GM10266 (cell line): Measurements from ENCODE around the gene IKZF1.

ENCODE experiments used
- DNase-seq: peaks from one replicate; pipeline ENCODE4 v3.0.0; 2012; ENCODE audit errors: extremely low spot score
- TF ChIP-seq, protein P1 (sequence below): IDR thresholded peaks from 2 replicates; pipeline ENCODE4 v1.5.1; 2012; ENCODE audit warnings: mild to moderate bottlenecking, low read depth; ENCODE audit not compliant: control insufficient read depth, insufficient read depth; ENCODE audit errors: missing control alignments

Gene IKZF1

GRCh38 chr7:50283731-50284130 is 20.8 kb upstream of the IKZF1 start:
- TF ChIP-seq, protein P1, sequence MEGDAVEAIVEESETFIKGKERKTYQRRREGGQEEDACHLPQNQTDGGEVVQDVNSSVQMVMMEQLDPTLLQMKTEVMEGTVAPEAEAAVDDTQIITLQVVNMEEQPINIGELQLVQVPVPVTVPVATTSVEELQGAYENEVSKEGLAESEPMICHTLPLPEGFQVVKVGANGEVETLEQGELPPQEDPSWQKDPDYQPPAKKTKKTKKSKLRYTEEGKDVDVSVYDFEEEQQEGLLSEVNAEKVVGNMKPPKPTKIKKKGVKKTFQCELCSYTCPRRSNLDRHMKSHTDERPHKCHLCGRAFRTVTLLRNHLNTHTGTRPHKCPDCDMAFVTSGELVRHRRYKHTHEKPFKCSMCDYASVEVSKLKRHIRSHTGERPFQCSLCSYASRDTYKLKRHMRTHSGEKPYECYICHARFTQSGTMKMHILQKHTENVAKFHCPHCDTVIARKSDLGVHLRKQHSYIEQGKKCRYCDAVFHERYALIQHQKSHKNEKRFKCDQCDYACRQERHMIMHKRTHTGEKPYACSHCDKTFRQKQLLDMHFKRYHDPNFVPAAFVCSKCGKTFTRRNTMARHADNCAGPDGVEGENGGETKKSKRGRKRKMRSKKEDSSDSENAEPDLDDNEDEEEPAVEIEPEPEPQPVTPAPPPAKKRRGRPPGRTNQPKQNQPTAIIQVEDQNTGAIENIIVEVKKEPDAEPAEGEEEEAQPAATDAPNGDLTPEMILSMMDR: no peak
- no peak for DNase-seq

- DNase-seq: no peak
- TF ChIP-seq, protein P1: no peak
Measured at GRCh38 chr7:50284296-50284695, 20.2 kb upstream of the IKZF1 start.

- no peak for DNase-seq
- TF ChIP-seq, protein P1: no peak
Measured at GRCh38 chr7:50285269-50285668, 19.2 kb upstream of the IKZF1 start.

DNA sequence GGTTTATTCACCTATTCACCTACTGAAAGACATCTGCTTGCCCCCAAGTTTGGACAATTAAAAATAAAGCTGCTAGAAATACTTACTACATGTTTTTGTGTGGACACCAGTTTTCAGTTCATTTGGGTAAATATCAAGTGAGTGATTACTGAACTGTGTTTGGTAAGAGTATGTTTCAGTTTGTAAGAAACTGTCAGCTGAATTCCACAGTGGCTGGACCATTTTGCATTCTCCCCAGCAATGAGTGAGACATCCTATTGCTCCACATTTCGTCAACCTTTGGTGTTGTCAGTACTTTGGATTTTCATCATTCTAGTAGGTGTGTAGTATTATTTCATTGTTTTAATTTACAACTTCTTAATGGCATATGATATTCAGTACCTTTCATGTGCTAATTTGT is 17.4 kb upstream of the IKZF1 start:
- TF ChIP-seq, protein P1: no peak

DNA sequence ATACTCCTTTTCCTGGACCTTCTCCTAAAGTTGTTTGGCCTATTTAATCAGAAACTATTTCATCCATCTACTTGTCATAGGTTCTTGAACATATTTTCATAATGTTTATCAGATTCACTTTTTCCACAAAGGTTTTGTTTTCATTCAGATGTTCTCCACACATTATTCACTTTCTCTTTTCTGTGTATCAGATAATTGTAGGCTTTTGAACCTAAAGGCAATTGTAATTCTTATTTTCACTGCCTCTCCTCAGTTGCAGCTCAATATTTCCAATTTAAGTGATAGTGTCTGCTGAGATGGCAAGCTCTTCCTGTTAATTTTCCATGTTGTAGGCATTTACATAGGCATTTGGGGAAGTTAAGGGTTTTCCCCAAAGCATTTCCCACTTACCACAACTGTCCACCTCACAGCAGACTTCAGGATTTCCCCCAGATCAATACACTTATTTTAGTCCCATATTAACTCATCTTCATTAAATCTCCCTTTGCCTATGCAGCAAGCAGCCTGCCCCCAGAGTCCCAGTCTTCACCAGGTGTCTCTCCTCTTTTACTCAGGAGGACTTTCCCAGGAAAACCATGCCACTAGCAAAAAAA is 12.3 kb upstream of the IKZF1 start:
- TF ChIP-seq, protein P1: no peak
- no peak for DNase-seq

More for the DNA sequence above, 17.4 kb upstream of the IKZF1 start:
- no peak for DNase-seq

DNA sequence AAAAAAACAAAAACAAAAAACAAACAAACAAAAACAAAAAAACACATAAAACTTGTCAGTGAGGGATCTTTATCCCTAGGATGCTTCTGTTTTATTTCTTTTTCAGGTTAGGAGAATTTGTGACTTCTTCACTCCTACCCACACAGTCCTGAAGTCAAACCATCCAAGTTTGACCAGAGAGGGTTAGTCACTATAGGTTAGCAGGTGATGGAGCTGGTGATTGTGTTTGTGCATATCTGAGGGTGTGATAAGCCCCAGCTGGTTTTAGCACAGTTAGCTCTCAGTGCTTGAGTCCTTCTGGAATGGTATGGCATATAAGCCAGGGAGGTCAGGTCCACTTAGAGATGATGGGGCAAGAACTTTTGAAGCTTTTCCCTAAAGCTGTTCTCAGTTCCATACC is 11.8 kb upstream of the IKZF1 start:
- DNase-seq: no peak
- TF ChIP-seq, protein P1: no peak

GRCh38 chr7:50293509-50294179 is 10.9 kb upstream of the IKZF1 start:
- TF ChIP-seq, protein P1: no peak
- DNase-seq: no peak
